Stimulated activated CD8-positive, alpha-beta memory T cell treated with anti-CD3 and anti-CD28 coated beads, Interleukin-4, amount 100 ng/mL, for 1 hour (primary cell): ENCODE results near the gene GLE1.

ENCODE experiments used
- DNase-seq, 2 donors: peaks; one replicate each; pipeline ENCODE4 v3.0.0-alpha.2; 2020; ENCODE audit warnings: low read depth in 2 of 2, low spot score in 1 of 2

Gene GLE1

GRCh38 chr9:128504485-128505413, at the start of gene GLE1:
TSS of gene GLE1 (plus strand) at chr9:128504719. CDS start at chr9:128504806, 87 bp downstream.
- peak; percentile 94 for DNase-seq

- DNase-seq, result no peak
Measured at GRCh38 chr9:128454991-128455390, 49.5 kb upstream of the GLE1 start.

GRCh38 chr9:128455849-128456612, 48.5 kb upstream of the GLE1 start, which contains the start of gene ODF2:
TSS of gene ODF2 (plus strand) at chr9:128456006. CDS start at chr9:128456092, 86 bp downstream.
- DNase-seq, result peak; percentile 96 to 98

GRCh38 chr9:128456613-128457061, 47.9 kb upstream of the GLE1 start:
- peak; percentile 30 to 40 for DNase-seq

GRCh38 chr9:128457207-128457606, 47.3 kb upstream of the GLE1 start:
- DNase-seq, result no peak

GRCh38 chr9:128459011-128459410, 45.5 kb upstream of the GLE1 start:
- no peak for DNase-seq

GRCh38 chr9:128469070-128469469, 35.4 kb upstream of the GLE1 start:
- DNase-seq, result no peak

- DNase-seq, result no peak
Measured at GRCh38 chr9:128470560-128470959, 34.0 kb upstream of the GLE1 start.

- DNase-seq, result no peak
Measured at GRCh38 chr9:128473104-128473503, 31.4 kb upstream of the GLE1 start.

GRCh38 chr9:128475867-128476266, 28.7 kb upstream of the GLE1 start:
- no peak for DNase-seq

- DNase-seq, result no peak
Measured at GRCh38 chr9:128479262-128479661, 25.3 kb upstream of the GLE1 start.

- no peak for DNase-seq
Measured at GRCh38 chr9:128481561-128481960, 23.0 kb upstream of the GLE1 start.

GRCh38 chr9:128482186-128482585, 22.3 kb upstream of the GLE1 start:
- no peak for DNase-seq

- no peak for DNase-seq
Measured at GRCh38 chr9:128484686-128485413, 19.7 kb upstream of the GLE1 start.

- no peak for DNase-seq
Measured at GRCh38 chr9:128485414-128485855, 19.1 kb upstream of the GLE1 start.

- DNase-seq, result no peak
Measured at GRCh38 chr9:128486201-128486600, 18.3 kb upstream of the GLE1 start.

GRCh38 chr9:128493424-128493823, 11.1 kb upstream of the GLE1 start:
- DNase-seq, result no peak

GRCh38 chr9:128494108-128494745, 10.3 kb upstream of the GLE1 start:
- no peak for DNase-seq

GRCh38 chr9:128494746-128495129, 9.8 kb upstream of the GLE1 start:
- DNase-seq, result no peak

GRCh38 chr9:128495296-128495695, 9.2 kb upstream of the GLE1 start:
- DNase-seq, result no peak
